Measurements from ENCODE around the gene ELP5. TPM values are rescaled to one million over a fixed set of nuclear protein-coding genes. Genes with fewer than 3 reads are reported as not detected.

The ELP5 gene
- total and polyA plus RNA-seq, 10 of the 15 experiments (the other 5 are each of a cell fraction or from before 2014, with no cell fraction given): 41.1 to 109 (median 77.5) TPM

DNA sequence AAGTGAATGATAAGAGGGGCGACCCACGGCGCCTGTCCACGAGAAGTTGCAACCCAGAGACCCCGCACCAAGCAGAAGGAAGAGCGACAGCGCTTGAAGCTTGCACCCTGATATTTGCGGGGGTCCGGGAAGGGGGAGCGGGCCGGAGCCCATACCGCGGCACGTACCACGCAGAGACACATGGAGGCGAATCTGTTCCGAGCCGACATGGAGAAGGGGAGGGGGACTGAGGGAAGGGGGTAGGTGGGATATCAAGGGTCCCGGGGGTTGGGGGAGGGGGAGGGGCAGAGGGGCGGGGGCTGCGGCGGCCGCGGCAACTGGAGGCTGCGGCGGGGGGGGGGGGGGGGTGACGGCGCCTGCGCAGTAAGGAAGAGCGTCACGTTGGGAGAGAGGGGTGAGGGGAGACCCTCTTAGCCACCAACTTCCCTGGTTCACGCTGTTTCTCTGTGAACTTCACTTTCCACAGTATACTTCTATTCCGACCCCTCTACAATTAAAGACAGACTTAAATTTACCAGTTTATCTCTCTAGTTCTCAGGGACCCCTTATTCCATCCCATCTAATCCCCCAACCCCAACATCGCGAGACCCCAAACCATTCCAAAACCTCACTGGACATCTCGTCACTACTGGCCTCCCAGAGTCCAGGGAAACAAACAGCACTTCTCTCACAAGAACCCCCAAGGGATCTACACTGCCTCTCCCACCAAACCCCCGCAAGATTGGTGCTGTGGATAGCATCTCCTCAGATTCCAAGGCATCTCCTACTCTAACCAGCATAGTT lies 40.3 kb upstream of the ELP5 start (continued):
- no peak for TF ChIP-seq ASH2L (IDR thresholded peaks at IDR 0.05; ENCODE audit: borderline replicate concordance, low read depth)
- no peak for TF ChIP-seq MYB (IDR thresholded peaks at IDR 0.05; ENCODE audit: borderline replicate concordance, low read depth, low read length)
- no peak for TF ChIP-seq KLF5 (IDR thresholded peaks at IDR 0.05; ENCODE audit: partially characterized antibody)
- TF ChIP-seq MEF2A (IDR thresholded peaks at IDR 0.05; ENCODE audit: insufficient read depth, low read depth, low read length): no peak

DNA sequence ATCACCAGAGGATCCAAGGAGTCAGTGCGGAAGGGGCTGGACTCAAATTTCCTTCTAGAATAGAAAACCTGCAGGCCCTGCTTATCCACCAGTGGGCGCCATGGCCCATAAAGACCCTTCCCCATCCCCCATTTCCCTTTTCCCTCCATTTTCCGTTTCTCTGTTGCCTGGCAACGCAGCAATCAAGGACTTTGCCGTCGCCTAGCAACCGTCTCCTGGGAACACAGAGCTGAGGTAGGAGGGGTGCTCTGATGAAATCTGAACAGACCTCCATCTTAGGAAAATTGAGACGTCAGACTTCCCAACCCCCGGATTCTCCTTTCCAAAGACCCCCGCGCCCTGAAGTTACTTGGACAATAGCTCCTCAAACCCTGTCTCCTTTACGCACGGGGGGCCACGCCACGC lies 38.1 kb upstream of the ELP5 start:
- H3K36me3 ChIP-seq (ENCODE audit: control insufficient read depth in 2 of 2, insufficient read depth in 2 of 2, low read length in 1 of 2): no peaks in the 10 kb centered on the region
- peak overlapping the region; percentile 89 for H3K4me2 ChIP-seq (ENCODE audit: control insufficient read depth, insufficient read depth)
- DNase-seq (ENCODE audit: low read depth, low spot score) (no peak), FAIRE-seq (no peak), ATAC-seq (peak; percentile 3)
- ChIA-PET CTCF (interaction anchor here (0.8 to 1.9 kb wide), 7 partner anchors 26 to 210 kb away, joined by 3 to 7 read pairs (median 4); partner anchors contain the start of gene ACAP1), POLR2A (interaction anchor here (0.6 to 2.6 kb wide), 5 partner anchors 20 to 474 kb away, joined by 3 to 7 read pairs (median 3); partner anchors contain the start of genes DVL2 and WRAP53), RAD21 (ENCODE audit: unreplicated experiment) (interaction anchor here (0.7 to 0.9 kb wide), 4 partner anchors 36 to 297 kb away, joined by 3 to 4 read pairs (median 3); no protein-coding TSS in a partner anchor), SMC1A (ENCODE audit: uncharacterized antibody, unreplicated experiment) (interaction anchor here (1.6 kb wide), 1 partner anchor 37 kb away, joined by 4 read pairs; the partner anchor contains the start of gene CTDNEP1)
- 4% methylated on average over 15 of the region's 15 CpGs for WGBS (ENCODE audit: insufficient coverage, insufficient replicate concordance, low lambda C conversion rate, missing lambda C conversion rate)
- no peak overlapping the region; the same call in 1 of the 2 replicates for H3K27ac ChIP-seq (ENCODE audit: control insufficient read depth, insufficient read depth)
- peak overlapping the region; percentile 72; the same call in 1 of the 2 replicates for H3K4me3 ChIP-seq
- H3K27me3 ChIP-seq (replicated peaks in 1 of 2; ENCODE audit: control insufficient read depth in 2 of 2, insufficient read depth in 2 of 2, low read length in 1 of 2): no peaks in the 10 kb centered on the region
- peaks cover 18% of the 10 kb centered on the region for H3K4me1 ChIP-seq (ENCODE audit: control insufficient read depth, insufficient read depth, low read length)
- no peaks in the 10 kb centered on the region for H4K20me1 ChIP-seq (ENCODE audit: control insufficient read depth, insufficient read depth)
- no peaks in the 10 kb centered on the region for H3K9me3 ChIP-seq (replicated peaks; ENCODE audit: control insufficient read depth, insufficient read depth, low read length)
- in situ Hi-C loops (cut with MboI): no loop called here
- no TSS peak for BruUV-seq (replicated peaks)
- H3K79me2 ChIP-seq (ENCODE audit: control insufficient read depth, insufficient read depth, low read length): no peaks in the 10 kb centered on the region
- H3K9ac ChIP-seq (ENCODE audit: control insufficient read depth, insufficient read depth, low read length): no peak overlapping the region
- peak overlapping the region; percentile 13 for H2AFZ ChIP-seq (ENCODE audit: control insufficient read depth, low read depth, low read length)
- intact Hi-C loops (cut with micrococcal nuclease; ENCODE audit: unreplicated experiment): loop anchor here (1.0 to 5.0 kb wide), 4 partner anchors 9 to 83 kb away; partner anchors contain the start of genes ELP5 and PHF23
- TF ChIP-seq SMC3 (IDR thresholded peaks at IDR 0.05; ENCODE audit: borderline replicate concordance, low read length) (peak; percentile 31; the same call in 1 of the 2 replicates), RELA (IDR thresholded peaks at IDR 0.05; ENCODE audit: borderline replicate concordance, partially characterized antibody) (peak; percentile 59), ZSCAN29 (IDR thresholded peaks at IDR 0.05) (no peak), JUNB (IDR thresholded peaks at IDR 0.05) (no peak), MYB (IDR thresholded peaks at IDR 0.05; ENCODE audit: borderline replicate concordance, low read depth, low read length) (no peak), SPI1 (IDR thresholded peaks at IDR 0.05; ENCODE audit: borderline replicate concordance, insufficient read depth, low read depth, low read length) (no peak; the same call in 1 of the 2 replicates), CBX3 (IDR thresholded peaks at IDR 0.05; ENCODE audit: borderline replicate concordance, low read depth) (no peak), HDGF (IDR thresholded peaks at IDR 0.05) (no peak), MXI1 (IDR thresholded peaks at IDR 0.05; ENCODE audit: low read depth, low read length) (peak; percentile 82; the same call in 1 of the 2 replicates), CHD2 (IDR thresholded peaks at IDR 0.05; ENCODE audit: borderline replicate concordance, low read depth, low read length) (peak; percentile 53; the same call in 1 of the 2 replicates), RFX5 (IDR thresholded peaks at IDR 0.05; ENCODE audit: low read depth, low read length) (no peak), SMAD1 (IDR thresholded peaks at IDR 0.05; ENCODE audit: low read depth, partially characterized antibody) (no peak)
- TF ChIP-seq, protein P1, sequence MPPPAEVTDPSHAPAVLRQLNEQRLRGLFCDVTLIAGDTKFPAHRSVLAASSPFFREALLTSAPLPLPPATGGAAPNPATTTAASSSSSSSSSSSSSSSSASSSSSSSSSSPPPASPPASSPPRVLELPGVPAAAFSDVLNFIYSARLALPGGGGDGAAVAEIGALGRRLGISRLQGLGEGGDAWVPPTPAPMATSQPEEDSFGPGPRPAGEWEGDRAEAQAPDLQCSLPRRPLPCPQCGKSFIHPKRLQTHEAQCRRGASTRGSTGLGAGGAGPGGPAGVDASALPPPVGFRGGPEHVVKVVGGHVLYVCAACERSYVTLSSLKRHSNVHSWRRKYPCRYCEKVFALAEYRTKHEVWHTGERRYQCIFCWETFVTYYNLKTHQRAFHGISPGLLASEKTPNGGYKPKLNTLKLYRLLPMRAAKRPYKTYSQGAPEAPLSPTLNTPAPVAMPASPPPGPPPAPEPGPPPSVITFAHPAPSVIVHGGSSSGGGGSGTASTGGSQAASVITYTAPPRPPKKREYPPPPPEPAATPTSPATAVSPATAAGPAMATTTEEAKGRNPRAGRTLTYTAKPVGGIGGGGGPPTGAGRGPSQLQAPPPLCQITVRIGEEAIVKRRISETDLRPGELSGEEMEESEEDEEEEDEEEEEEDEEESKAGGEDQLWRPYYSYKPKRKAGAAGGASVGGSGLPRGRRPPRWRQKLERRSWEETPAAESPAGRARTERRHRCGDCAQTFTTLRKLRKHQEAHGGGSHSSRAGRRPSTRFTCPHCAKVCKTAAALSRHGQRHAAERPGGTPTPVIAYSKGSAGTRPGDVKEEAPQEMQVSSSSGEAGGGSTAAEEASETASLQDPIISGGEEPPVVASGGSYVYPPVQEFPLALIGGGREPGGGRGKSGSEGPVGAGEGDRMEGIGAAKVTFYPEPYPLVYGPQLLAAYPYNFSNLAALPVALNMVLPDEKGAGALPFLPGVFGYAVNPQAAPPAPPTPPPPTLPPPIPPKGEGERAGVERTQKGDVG (CRISPR knock-in tag; IDR thresholded peaks at IDR 0.05): no peak
